ENCODE data around the gene NEB.
"Not testable (repeated sequence)": the region's sequence is repeated elsewhere in the genome, so short reads cannot be mapped to it uniquely, and the experiment has no call there.

Gene NEB

GRCh38 chr2:151651274-151651673, 83.0 kb downstream of the NEB start:
- no peak overlapping the region for H3K27ac Mint-ChIP-seq
- TF ChIP-seq, protein P1, sequence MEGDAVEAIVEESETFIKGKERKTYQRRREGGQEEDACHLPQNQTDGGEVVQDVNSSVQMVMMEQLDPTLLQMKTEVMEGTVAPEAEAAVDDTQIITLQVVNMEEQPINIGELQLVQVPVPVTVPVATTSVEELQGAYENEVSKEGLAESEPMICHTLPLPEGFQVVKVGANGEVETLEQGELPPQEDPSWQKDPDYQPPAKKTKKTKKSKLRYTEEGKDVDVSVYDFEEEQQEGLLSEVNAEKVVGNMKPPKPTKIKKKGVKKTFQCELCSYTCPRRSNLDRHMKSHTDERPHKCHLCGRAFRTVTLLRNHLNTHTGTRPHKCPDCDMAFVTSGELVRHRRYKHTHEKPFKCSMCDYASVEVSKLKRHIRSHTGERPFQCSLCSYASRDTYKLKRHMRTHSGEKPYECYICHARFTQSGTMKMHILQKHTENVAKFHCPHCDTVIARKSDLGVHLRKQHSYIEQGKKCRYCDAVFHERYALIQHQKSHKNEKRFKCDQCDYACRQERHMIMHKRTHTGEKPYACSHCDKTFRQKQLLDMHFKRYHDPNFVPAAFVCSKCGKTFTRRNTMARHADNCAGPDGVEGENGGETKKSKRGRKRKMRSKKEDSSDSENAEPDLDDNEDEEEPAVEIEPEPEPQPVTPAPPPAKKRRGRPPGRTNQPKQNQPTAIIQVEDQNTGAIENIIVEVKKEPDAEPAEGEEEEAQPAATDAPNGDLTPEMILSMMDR (IDR thresholded peaks at IDR 0.05; ENCODE audit: unreplicated experiment in 3 of 3) = no peak
- no peaks in the 10 kb centered on the region for H3K4me1 Mint-ChIP-seq
- peaks cover 3% of the 10 kb centered on the region for H3K9me3 Mint-ChIP-seq
- no peak overlapping the region for H3K4me3 Mint-ChIP-seq
- H3K36me3 Mint-ChIP-seq (ENCODE audit: low read depth) = peaks cover 4% of the 10 kb centered on the region
- no peaks in the 10 kb centered on the region for H3K27me3 Mint-ChIP-seq (ENCODE audit: low read depth)

DNA sequence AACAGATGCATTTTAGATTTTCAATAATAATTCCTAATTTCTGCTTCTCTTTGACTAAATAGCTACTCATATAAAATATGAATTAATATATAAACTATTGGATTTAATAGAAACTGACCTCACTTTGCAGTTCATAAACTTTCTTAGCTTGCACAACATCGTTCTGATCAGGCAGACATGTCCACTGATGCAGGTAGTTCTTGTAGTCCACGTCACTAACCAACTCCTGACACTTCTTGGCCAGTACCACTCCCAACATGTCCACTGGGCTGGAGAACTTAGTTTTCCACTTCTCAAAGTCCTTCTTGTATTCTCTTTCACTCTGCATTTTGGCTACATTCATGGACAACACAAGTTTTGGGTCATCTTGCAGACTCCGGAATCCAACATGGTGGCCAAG, 83.8 kb downstream of the NEB start:
- no peak overlapping the region for H3K27ac Mint-ChIP-seq
- peaks cover 3% of the 10 kb centered on the region for H3K9me3 Mint-ChIP-seq
- H3K27me3 Mint-ChIP-seq (ENCODE audit: low read depth) = no peaks in the 10 kb centered on the region
- TF ChIP-seq, protein P1 (IDR thresholded peaks at IDR 0.05; ENCODE audit: unreplicated experiment in 3 of 3) = no peak
- H3K4me3 Mint-ChIP-seq = no peak overlapping the region
- no peaks in the 10 kb centered on the region for H3K4me1 Mint-ChIP-seq
- peaks cover 4% of the 10 kb centered on the region for H3K36me3 Mint-ChIP-seq (ENCODE audit: low read depth)

GRCh38 chr2:151649966-151650365, 84.3 kb downstream of the NEB start:
- H3K27me3 Mint-ChIP-seq (ENCODE audit: low read depth) = no peaks in the 10 kb centered on the region
- H3K9me3 Mint-ChIP-seq = peaks cover 3% of the 10 kb centered on the region
- no peaks in the 10 kb centered on the region for H3K4me1 Mint-ChIP-seq
- H3K4me3 Mint-ChIP-seq = no peak overlapping the region
- TF ChIP-seq, protein P1 (IDR thresholded peaks at IDR 0.05; ENCODE audit: unreplicated experiment in 3 of 3) = no peak
- H3K27ac Mint-ChIP-seq = no peak overlapping the region
- peaks cover 4% of the 10 kb centered on the region for H3K36me3 Mint-ChIP-seq (ENCODE audit: low read depth)

DNA sequence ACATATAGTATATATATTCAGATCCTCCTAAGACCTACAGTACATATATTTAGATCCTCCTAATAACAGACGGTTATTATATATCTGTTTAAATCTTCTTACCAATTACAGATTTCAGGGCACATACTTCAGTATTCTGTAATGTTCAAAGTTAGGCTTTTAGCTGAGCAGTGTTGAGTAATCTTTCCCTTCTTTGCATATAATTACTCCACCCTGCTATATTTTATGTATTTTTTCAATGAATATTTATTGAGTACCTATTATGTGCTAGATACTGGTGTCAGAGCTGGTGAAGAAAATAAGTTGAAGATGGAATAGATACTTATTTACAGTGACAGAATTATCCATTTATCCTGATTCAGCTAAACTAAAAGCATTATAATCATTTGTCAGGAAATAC, 84.9 kb downstream of the NEB start:
- TF ChIP-seq, protein P1 (IDR thresholded peaks at IDR 0.05; ENCODE audit: unreplicated experiment in 3 of 3) = no peak
- Mint-ChIP-seq H3K4me3 (no peak overlapping the region), H3K27me3 (ENCODE audit: low read depth) (no peaks in the 10 kb centered on the region), H3K4me1 (no peaks in the 10 kb centered on the region), H3K9me3 (peaks cover 3% of the 10 kb centered on the region), H3K36me3 (ENCODE audit: low read depth) (peaks cover 4% of the 10 kb centered on the region), H3K27ac (no peak overlapping the region)

DNA sequence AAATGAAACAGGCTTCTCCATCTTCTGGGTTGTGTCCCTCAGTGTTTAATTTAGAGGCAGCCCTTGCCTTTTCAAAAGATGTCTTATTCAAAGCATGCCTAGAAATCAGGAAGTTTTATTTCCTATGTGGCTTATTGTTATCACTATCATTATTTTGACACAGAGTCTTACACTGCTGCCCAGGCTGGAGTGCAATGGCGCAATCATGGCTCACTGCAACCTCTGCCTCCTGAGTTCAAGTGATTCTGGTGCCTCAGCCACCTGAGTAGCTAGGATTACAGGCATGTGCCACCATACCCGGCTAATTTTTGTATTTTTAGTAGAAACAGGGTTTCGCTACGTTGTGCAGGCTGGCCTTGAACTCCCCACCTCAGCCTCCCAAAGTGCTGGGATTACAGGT, 87.8 kb downstream of the NEB start:
- not testable (repeated sequence) for H3K9me3 Mint-ChIP-seq; H3K27me3 Mint-ChIP-seq (ENCODE audit: low read depth); H3K36me3 Mint-ChIP-seq (ENCODE audit: low read depth); H3K4me3 Mint-ChIP-seq; H3K4me1 Mint-ChIP-seq; H3K27ac Mint-ChIP-seq

GRCh38 chr2:151644580-151644979, 89.7 kb downstream of the NEB start:
- Mint-ChIP-seq H3K27ac (no peak overlapping the region), H3K27me3 (ENCODE audit: low read depth) (no peaks in the 10 kb centered on the region), H3K36me3 (ENCODE audit: low read depth) (peaks cover 4% of the 10 kb centered on the region), H3K9me3 (peaks cover 3% of the 10 kb centered on the region), H3K4me3 (no peak overlapping the region), H3K4me1 (no peaks in the 10 kb centered on the region)
- TF ChIP-seq, protein P1 (IDR thresholded peaks at IDR 0.05; ENCODE audit: unreplicated experiment in 3 of 3) = no peak

- H3K27ac Mint-ChIP-seq; H3K36me3 Mint-ChIP-seq (ENCODE audit: low read depth); H3K9me3 Mint-ChIP-seq; H3K4me3 Mint-ChIP-seq; H3K27me3 Mint-ChIP-seq (ENCODE audit: low read depth): not testable (repeated sequence)
- peaks cover 15% of the 10 kb centered on the region for H3K4me1 Mint-ChIP-seq
Observed at GRCh38 chr2:151641895-151642294, 92.4 kb downstream of the NEB start.

Data from nephron (organoid).